Epithelial cell of prostate (primary cell): ENCODE measurements around the gene HCRTR1.

Experiments used
- DNase-seq: peaks from one replicate; pipeline ENCODE4 v3.0.0-alpha.2; 2011; ENCODE audit warnings: low read depth, low spot score
- H3K27ac ChIP-seq: fragments of 450-650 bp; 2 replicates; pipeline ENCODE4 v1.5.1; 2017; ENCODE audit warnings: mild to moderate bottlenecking

The HCRTR1 gene

GRCh38 chr1:31675756-31676155 lies 58.3 kb downstream of the HCRTR1 start:
- DNase-seq: no peak
- H3K27ac ChIP-seq: no peak overlapping the region
